ENCODE results near the gene SEMA6D.

DNA sequence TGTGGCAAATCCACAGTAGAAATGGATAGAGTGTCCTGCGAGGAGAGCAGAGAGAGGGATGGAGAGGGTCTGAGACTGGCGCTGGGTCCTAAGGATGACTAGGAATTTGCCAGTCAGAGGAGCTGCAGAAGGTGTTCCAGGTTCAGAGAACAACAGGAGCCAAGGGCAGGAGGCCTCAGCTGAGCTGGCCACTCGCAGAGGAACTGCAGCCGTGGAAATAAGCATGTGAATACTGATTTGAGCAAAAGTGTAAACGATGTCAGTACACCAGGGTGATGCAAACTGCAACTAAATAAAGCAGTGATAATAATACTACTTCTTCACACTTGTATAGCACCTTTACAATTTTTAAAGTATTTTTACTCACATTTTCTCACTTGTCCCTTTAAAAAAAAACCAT lies 24.6 kb downstream of the SEMA6D start:
- TF ChIP-seq ZNF274 (IDR thresholded peaks at IDR 0.05; ENCODE audit: low read depth, low read length): no peak
- no peak for TF ChIP-seq YY1 (IDR thresholded peaks at IDR 0.05; ENCODE audit: insufficient read depth, insufficient read length)
- TF ChIP-seq SUZ12 (IDR thresholded peaks at IDR 0.05; ENCODE audit: extremely low read depth, insufficient read depth, insufficient read length): no peak
